HG03460 (cell line): ENCODE results near the gene OVCH1.
A peak's percentile ranks its signal among the peaks of the same experiment; 100 is the strongest.
"Not testable (repeated sequence)": the region's sequence is repeated elsewhere in the genome, so short reads cannot be mapped to it uniquely, and the experiment has no call there.

Experiments used
- ATAC-seq: cut with Tn5 transposase; IDR thresholded peaks from one replicate; pipeline ENCODE4 v1.9.1; 2021; ENCODE audit not compliant: unreplicated experiment

The OVCH1 gene

DNA sequence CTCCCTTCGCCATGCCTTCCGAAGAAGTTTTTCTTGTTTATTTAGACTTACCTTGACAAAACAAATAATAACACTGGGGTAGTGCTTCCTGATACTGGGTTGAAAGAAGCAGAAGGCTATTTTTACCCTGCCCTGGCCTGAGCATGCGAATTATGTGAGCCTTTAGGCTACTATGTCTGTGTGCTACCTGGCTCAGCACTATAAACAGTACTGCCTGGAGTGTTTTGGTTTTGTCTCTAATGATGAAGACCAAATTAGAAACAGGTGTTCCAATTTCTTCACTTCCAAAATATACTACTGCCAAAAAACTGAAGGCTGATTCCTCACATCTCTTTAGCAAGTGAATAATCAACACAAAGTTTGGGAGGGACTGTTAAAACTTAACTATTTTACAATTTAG is 7.6 kb upstream of the OVCH1 start:
- no peak for ATAC-seq

DNA sequence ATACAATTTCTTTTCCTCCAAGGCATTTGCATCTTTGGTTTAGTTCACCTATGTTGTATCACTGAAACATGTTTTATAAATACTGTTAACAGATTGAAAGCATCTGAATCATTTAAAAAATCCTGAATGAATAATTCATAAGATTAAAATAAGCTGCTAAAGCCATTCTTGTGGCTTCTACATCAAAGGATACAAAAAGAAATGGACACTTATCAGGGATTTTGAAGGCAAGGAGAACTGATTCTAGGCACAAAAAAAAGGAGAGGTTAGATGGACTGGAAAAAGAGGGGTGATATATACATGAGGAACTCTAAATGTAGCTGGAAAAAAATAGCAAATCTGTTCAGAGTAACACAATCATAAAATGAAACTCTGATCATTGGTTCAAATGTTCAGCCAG is 5.8 kb upstream of the OVCH1 start:
- ATAC-seq: no peak

DNA sequence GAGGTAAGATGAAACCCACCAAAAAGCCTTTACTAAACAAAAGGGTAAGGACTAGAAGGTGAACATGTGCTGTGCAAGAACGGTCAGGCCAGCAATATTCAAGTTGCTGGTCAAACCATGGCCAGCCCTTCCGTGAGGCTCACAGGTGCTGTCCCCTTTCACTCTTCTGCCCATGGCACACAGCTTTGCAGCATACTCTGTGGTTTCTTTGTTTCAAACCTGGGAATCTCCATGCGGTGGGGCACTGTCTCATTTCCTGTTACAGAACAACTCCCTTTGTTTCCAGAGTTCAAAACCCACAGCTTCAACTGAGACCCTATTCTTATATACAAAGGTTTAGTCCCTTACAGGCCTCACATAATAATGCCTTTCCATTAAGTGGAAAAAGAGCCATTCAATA is 1.7 kb upstream of the OVCH1 start:
- ATAC-seq: no peak

DNA sequence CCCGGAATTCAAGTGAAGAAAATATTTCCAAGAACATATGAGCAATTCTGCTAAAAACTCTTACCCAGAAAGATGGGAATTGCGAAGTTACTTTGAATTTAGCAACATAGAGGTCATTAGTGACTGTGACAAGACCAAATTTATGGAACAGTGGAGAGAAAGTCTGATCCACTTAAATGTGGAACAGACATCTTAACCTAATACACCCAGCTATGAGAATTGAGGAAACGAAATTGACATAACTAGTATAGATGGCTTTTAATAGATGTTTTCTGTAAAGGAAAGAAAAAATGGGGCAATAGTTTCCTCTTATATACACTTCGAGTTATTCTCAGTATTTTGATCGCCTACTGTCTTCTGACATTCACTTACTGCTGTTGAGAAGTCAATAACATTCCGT is 4.6 kb downstream of the OVCH1 start:
- ATAC-seq: no peak

DNA sequence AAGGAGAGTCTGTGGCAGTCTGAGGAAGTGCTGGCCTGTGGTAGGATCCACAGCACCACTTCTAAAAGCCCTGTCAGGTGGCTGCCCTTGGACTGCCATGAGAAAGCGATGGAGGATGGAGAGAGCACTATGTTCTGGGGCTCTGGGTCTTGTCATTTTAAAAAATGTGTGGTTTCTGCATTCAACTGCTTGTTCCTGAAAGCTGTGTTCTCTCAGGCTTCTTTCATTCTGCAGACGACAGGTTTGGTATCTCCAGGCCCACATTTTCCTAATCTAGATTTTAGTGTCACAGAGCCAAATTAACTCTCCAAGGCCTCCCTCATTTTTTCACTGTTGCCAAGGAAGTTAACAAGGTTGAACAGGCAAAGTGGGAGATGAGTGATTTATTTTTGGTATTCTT is 10.5 kb downstream of the OVCH1 start:
- no peak for ATAC-seq

DNA sequence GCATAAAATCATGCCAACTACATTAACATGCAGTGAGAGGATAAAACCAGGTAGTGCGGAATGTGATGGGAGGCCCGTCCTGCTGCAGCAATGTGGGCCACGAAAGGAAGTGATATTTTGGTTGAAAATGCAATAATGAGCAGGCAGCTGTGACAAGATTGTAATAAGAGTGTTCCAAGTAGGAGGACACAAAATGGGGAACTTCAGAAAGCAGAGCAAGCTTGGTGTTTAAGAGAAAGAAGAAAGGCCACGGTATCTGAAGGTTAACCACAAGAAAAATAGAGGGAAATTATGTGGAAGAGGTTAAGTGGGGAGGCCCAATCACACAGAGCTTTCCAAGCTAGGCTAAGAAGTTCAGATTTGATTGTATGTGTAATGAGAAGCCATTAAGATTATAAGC is 34.3 kb downstream of the OVCH1 start:
- no peak for ATAC-seq

DNA sequence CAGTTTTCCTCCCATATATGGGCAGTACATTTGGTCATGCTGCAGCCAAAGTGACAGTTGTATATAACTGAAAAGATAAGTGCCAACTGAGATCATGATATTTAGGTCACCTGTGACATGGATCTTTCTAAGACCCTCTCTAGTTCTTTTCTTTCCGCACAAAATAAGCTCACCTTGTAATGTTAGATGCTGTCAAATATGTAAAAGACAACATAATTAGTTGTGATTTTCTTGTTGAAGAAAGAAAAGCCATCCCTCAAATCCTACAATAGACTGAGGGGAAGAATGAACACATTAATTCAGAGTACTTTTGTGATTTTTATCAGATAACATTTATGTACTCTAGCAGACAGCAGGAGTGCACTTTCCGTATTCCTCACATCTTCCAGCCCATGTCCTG is 37.4 kb downstream of the OVCH1 start:
- ATAC-seq: no peak

DNA sequence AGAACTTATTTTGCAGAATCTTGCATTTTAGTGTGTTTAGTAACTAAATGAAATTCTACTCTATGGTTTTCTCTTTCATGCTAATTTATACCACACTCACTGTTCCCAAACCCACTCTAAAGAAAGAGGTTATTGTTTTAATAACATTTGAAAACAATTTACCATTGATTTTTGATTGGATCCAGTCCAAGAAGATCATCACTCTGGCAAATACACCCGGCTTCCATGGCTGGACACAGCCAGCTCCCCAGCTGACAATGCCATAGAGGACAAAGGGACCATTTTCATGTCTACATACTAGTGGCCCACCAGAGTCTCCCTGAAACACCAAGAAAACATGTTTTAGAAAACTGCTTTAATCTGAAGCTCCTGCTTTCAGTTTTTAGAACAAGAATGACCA is 42.4 kb downstream of the OVCH1 start:
- ATAC-seq: no peak

DNA sequence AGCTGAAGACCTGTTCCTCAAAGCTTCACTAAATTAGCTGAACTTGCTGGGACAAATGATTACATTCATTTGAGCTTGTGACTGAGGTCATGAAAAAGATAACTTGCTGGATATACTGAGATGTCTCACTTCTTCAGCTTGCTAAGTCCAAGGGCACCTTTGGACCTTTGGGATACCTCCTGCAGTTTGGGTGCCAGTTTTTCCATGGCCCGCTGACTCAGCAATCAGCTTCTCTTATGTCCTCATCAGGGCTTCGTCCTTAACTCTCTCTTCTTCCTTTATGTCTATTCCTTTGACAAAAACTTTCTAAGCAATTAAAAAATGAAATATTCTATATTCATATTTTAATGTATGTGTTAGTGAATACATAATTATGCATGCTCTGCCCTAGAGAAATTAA is 45.6 kb downstream of the OVCH1 start:
- no peak for ATAC-seq

DNA sequence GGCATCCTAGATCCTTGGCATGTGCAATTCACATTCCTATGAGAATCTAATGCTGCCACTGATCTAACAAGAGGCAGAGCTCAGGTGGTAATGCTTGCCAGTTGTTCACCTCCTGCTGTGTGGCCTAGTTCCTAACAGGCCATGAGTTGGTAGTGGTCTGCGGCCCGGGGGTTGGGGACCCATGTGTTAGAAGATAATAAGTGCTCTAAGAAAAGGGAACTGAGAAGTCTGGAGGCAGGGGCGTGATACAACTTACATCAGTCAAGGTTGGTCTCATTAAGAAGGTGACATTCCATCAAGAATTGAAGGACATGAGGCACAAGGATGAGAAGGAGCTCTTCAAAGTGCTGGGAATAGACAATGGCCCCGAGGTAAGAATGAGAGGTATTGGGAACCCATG is 49.3 kb downstream of the OVCH1 start:
- no peak for ATAC-seq

DNA sequence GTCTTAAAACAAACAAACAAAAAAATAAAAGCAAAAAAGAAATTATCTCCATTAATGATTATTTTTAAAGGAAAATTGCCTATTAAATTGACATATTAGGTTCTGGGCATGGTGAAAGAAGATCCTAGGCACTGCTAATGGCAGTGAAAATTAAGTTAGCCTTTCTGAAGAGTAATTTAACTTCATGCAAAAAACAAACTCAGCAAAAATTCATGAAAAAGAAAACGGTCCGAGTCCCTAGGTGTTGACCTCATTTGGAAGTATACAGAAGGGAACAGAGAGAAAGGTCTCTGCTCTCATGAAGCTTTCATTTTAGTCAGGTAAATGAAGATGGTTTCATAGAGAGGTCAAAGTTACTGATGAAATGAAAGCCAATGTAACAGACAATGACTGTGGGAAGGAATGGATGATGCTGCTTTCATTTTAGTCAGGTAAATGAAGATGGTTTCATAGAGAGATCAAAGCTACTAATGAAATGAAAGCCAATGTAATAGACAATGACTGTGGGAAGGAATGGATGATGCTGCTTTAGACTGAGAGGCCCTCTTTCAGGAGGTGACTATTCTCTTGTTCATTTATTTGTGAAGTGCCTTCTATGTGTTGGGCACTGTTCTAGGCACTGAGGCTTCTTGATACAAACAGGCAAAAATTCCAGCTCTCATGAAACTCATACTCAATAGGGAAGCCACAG is 50.1 kb downstream of the OVCH1 start:
- no peak for ATAC-seq

DNA sequence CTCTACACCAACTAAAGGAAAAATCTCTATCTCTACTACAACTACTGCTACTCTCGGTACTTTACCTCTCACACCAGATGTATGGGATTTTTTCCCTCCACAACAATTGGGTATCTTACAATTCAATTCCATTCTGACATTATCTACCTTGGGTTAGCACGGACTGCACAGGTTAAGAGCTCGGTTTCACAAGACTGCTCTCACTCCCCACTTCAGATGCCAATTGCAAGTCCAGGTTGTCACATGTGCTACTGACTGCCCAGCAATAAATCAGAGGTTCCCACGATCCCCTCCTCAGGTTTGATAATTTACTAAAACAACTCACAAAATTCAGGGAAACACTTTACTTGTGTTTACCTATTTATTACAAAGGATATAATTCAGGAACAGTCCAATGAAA is 58.0 kb downstream of the OVCH1 start:
- ATAC-seq: no peak

DNA sequence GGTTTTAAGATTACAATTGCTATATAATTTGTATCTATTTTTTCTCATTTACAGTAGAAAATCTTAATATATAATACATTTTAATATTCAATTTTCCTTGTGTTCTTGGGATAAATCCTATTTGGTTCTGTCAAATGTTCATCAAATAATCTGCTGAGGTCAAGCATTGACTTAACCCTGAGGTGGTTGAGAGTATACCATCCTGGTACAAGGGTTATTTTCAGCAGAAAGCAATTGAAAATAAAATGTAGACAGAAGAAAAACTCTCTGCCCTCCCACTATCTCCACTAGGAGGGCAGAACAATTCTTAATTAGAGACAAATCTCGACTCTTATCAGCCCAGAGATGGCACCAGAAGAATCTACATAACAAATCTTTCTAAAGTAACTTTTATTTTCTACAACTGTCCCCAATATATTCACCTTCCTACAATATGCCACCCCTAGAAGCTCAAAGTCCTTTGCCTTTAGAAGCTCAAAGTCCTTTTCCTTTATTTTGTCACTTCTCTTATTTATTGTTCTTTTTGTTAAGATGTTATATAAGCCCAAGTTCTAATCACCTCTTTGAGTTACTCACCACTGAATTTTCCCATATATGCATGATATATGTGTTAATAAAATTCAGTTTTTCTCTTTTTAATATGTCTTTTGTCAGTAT is 58.6 kb downstream of the OVCH1 start:
- no peak for ATAC-seq

DNA sequence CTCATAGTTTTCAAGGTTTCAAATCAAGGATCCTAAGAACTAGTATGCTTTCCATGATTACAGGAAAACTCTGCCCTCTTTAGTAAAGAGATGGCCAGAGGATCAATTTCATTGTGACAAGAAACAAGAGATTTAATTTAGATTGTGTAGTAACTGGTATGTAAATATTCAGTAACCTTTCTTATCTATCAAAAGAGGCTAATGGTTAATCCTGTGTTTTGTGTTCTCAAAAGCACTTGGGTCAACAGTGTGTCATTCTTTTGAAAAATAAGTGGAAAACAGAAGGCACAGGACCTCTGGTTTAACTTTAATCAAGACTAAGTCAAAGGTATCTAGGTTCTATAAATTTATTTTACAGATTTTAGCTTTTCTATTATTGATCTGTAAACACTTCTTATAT is 59.9 kb downstream of the OVCH1 start:
- ATAC-seq: no peak

DNA sequence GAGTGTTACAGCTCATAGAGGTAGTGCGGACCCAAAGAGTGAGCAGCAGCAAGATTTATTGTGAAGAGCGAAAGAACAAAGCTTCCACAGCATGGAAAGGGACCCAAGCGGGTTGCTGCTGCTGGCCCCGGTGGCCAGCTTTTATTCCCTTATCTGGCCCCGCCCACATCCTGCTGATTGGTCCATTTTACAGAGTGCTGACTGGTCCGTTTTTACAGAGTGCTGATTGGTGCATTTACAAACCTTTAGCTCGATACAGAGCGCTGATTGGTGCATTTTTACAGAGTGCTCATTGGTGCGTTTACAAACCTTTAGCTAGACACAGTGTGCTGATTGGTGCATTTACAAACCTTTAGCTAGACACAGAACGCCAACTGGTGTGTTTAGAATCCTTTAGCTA is 60.7 kb downstream of the OVCH1 start:
- not testable (repeated sequence) for ATAC-seq

DNA sequence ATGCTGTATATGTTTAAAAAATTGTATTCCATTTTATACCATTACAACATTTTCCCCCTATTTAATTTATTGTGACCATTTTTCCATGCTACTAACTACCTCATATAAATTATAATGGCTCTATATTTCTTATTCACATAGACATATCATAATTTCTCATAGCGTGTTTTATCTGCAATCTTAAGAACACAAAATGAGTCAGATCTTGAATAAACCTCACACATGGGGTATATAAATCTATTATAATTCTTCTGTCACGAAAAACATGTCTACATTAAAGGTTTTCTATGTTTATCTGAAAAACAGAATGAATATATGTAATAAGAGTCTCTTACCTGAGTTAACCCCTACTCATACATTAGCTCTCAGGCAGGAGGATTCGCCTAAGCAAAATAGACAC is 66.0 kb downstream of the OVCH1 start:
- ATAC-seq: no peak

DNA sequence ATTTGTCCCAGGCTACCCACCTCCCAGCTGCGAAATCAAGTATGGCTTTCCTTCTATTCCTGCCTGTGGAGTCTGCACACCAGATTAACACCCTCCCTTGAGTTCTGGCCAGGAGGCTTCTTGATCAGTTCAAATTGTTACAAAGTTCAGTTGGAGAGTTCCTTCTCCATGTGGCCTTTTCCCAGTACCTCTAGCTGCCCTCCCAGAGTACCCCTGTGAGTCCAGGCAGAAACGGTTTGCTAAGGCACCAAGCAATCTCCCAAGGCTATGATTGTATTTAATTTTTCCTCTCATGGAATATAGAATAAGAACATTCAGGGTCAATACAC is 66.8 kb downstream of the OVCH1 start:
- ATAC-seq: no peak

DNA sequence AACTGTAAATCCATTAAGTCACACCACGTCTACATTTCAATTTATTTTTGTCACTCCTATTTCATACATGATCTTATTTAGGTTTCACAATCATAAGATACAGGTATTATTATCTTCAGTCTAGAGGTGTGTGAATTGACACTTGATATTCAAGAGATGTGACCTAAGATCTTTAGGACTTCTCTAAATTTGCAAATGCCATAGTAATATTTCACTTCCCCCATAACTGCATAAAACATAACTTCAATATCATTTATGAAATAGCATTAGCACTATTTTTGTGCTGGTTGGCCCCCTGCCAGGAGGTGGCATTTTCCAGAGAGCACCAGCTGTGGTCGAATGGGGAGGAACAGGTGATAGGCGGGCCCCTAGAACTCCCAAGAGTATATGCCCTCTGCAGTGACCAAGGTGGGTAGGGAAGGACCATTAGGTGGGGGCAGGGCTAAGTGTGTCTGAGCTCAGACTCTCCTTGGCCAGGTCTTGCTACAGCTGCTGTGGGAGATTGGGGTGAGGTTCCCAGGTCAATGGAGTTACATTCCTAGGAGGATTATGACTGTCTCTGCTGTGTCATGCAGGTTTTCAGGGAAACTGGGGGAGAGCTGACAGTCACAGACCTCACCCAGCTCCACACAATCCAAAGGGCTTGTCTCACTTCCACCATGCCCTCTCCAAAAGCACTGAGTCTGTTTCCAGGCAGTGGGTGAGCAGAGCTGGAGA is 67.3 kb downstream of the OVCH1 start:
- ATAC-seq: no peak

DNA sequence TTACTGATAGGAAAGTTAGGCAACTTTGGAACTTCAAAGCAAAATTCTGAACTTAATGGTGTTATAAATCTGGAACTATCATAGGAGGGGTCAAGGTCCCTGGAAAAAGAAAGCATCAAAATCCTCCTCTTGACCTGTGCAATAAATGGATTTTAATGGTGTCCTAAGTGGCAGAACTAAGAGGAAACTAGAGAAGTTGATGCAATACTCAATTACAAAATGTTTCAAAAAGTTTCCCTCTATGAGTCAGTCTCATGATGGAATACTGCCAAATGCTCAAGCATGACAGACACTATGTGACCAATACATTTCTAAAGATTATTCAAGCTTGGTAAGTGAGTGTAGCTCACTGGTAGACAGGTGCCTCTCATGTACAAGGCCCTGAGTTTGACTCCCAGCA is 68.9 kb downstream of the OVCH1 start:
- peak; percentile 45 for ATAC-seq

DNA sequence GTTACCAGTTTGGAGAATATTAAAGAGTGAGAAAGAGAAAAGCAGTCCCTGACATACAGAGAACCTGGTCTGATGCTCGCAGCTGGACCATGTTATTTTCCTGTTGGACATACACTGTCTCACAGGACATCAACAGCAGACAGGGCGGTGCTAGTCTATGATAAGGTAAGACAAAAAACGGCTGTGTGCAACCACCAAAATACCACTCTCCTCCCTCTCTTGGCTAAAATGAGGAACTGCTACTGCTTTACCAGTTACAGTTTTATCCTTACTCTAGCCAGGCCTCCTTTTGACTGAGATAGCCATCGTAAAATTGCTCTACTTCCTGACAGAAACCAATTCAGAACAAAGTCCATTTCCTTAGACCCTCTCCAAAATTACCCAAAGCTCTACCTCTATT is 69.5 kb downstream of the OVCH1 start:
- peak; percentile 98 for ATAC-seq

DNA sequence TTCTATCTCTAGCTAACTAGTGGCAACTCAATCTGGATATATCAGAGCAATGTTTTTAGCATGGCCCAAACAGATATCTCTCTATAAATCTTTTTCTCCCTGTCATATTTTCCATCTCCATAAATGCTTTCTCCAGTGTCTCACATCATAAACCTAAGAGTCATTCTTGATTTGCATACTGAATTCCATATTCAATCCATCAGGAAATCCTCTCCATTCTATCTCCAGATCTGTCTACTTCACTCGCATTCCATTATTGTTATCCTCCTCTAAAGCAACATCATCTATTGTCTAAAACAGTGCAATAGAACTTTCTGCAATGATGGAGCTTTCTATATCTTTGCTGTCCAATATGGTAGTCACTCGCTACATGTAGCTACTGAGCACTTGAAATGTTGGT is 71.0 kb downstream of the OVCH1 start:
- no peak for ATAC-seq

DNA sequence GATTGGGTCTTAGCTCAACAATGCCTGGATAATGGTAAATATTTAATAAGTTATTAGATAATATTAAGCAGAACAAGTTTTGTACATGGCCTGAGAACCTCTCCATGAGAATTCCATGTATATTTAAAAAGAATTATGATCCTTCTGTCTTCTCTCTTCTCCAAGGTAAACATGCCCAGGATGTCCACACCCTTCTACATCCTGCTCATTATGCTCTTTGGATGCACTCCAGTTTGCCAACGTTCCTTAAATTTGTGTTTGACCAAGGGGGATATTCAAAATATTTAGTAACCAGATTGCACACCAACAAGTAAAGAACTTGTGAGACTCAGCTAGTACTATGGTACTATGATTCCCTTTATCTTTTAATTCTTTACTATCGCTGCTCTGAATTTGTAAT is 71.8 kb downstream of the OVCH1 start:
- no peak for ATAC-seq

DNA sequence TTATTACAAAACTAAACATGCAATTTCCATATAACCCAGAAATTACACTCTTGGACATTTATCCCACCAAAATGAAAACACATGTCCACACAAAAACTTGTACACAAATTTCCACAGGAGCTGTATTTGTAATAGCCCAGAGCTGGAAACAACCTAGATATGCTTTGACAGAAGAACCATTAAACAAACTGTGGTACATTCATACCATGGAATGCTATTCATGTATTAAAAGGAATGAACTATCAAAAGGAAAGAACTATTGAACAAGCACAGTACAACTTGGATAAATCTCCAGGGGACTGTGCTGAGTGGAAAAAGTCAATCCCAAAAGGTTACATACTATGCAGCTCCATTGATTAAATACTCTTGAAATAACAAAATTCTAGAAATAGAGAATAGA is 80.7 kb downstream of the OVCH1 start:
- no peak for ATAC-seq
